CD4-positive, alpha-beta T cell treated with Interleukin-1 beta for 1 hour (primary cell): ENCODE measurements around the gene ZYX.
"Not testable (repeated sequence)": the region's sequence is repeated elsewhere in the genome, so short reads cannot be mapped to it uniquely, and the experiment has no call there.

Experiments used
- DNase-seq, 2 donors: peaks; one replicate each; pipeline ENCODE4 v3.0.0-alpha.2; 2020 to 2022

Gene ZYX

GRCh38 chr7:143396625-143397556 lies 15.7 kb downstream of the ZYX start:
- no peak for DNase-seq

GRCh38 chr7:143397710-143398530 lies 16.8 kb downstream of the ZYX start:
- no peak for DNase-seq

- no peak for DNase-seq
These were observed 17.5 kb downstream of the ZYX start for GRCh38 chr7:143398616-143399015.

- no peak for DNase-seq
These were observed 18.0 kb downstream of the ZYX start for GRCh38 chr7:143399151-143399550.

- DNase-seq = no peak
These were observed 18.5 kb downstream of the ZYX start for GRCh38 chr7:143399642-143400041.

- no peak for DNase-seq
These were observed 20.1 kb downstream of the ZYX start for GRCh38 chr7:143401265-143401664.

- DNase-seq = not testable (repeated sequence)
These were observed 21.1 kb downstream of the ZYX start for GRCh38 chr7:143402233-143402632.

GRCh38 chr7:143405173-143406001 lies 24.2 kb downstream of the ZYX start:
- DNase-seq = no peak

GRCh38 chr7:143406002-143406357 lies 24.8 kb downstream of the ZYX start:
- DNase-seq = no peak

GRCh38 chr7:143407287-143408251 lies 26.4 kb downstream of the ZYX start:
- DNase-seq = peak; percentile 49 to 57

GRCh38 chr7:143408252-143408685 lies 27.1 kb downstream of the ZYX start:
- no peak for DNase-seq

- peak; percentile 61 to 76 for DNase-seq
These were observed 27.8 kb downstream of the ZYX start, which contains the start of gene EPHA1 for GRCh38 chr7:143408686-143409561. TSS of gene EPHA1 (minus strand) at chr7:143408856. CDS start at chr7:143408805, 51 bp downstream.

GRCh38 chr7:143410521-143411004 lies 29.4 kb downstream of the ZYX start:
- no peak for DNase-seq

GRCh38 chr7:143411976-143412708 lies 31.0 kb downstream of the ZYX start:
- no peak for DNase-seq

- no peak for DNase-seq
These were observed 32.0 kb downstream of the ZYX start for GRCh38 chr7:143413123-143413522.

GRCh38 chr7:143415209-143415608 lies 34.1 kb downstream of the ZYX start:
- DNase-seq = not testable (repeated sequence)

GRCh38 chr7:143415742-143416397 lies 34.7 kb downstream of the ZYX start:
- DNase-seq = no peak

- DNase-seq = peak in 1 of 2 donors; percentile 72
These were observed 35.5 kb downstream of the ZYX start for GRCh38 chr7:143416565-143417149.
